ENCODE results near the gene EPHB1.

EPHB1 gene

GRCh38 chr3:135213822-135214221 is 418.8 kb downstream of the EPHB1 start:
- TF ChIP-seq Cebpa-rat (IDR thresholded peaks at IDR 0.05): no peak
- Histone ChIP-seq H3K4me2 (no peak overlapping the region), H3K4me3 (no peak overlapping the region)

GRCh38 chr3:135214400-135214799 is 419.3 kb downstream of the EPHB1 start:
- no peak overlapping the region for H3K4me2 ChIP-seq
- H3K27ac ChIP-seq: no peak overlapping the region
- H3K4me3 ChIP-seq: no peak overlapping the region
- no peak overlapping the region for H3K9ac ChIP-seq
- TF ChIP-seq Cebpa-rat (IDR thresholded peaks at IDR 0.05): no peak
- H3K4me1 ChIP-seq: no peaks in the 10 kb centered on the region
- H3K27me3 ChIP-seq: no peaks in the 10 kb centered on the region
- no peaks in the 10 kb centered on the region for H4K20me1 ChIP-seq
- H3K9me3 ChIP-seq: no peaks in the 10 kb centered on the region
- no peaks in the 10 kb centered on the region for H3K36me3 ChIP-seq

More at GRCh38 chr3:135213822-135214221, 418.8 kb downstream of the EPHB1 start:
- Histone ChIP-seq H3K36me3 (no peaks in the 10 kb centered on the region), H3K27ac (no peak overlapping the region), H3K9ac (no peak overlapping the region), H3K27me3 (no peaks in the 10 kb centered on the region), H3K9me3 (no peaks in the 10 kb centered on the region), H4K20me1 (no peaks in the 10 kb centered on the region), H3K4me1 (no peaks in the 10 kb centered on the region)

GRCh38 chr3:135215516-135215915 is 420.5 kb downstream of the EPHB1 start:
- Histone ChIP-seq H3K4me3 (no peak overlapping the region), H3K36me3 (no peaks in the 10 kb centered on the region), H3K9ac (no peak overlapping the region)

GRCh38 chr3:135216659-135217058 is 421.6 kb downstream of the EPHB1 start:
- Histone ChIP-seq H3K9ac (no peak overlapping the region), H3K9me3 (no peaks in the 10 kb centered on the region), H3K4me2 (no peak overlapping the region), H3K27ac (no peak overlapping the region), H3K4me1 (no peaks in the 10 kb centered on the region), H4K20me1 (no peaks in the 10 kb centered on the region), H3K27me3 (no peaks in the 10 kb centered on the region), H3K4me3 (no peak overlapping the region), H3K36me3 (no peaks in the 10 kb centered on the region)
- TF ChIP-seq Cebpa-rat (IDR thresholded peaks at IDR 0.05): no peak

More at GRCh38 chr3:135215516-135215915, 420.5 kb downstream of the EPHB1 start:
- Histone ChIP-seq H3K4me1 (no peaks in the 10 kb centered on the region), H3K27me3 (no peaks in the 10 kb centered on the region), H3K4me2 (no peak overlapping the region), H4K20me1 (no peaks in the 10 kb centered on the region), H3K27ac (no peak overlapping the region), H3K9me3 (no peaks in the 10 kb centered on the region)
- TF ChIP-seq Cebpa-rat (IDR thresholded peaks at IDR 0.05): no peak

- no peaks in the 10 kb centered on the region for H4K20me1 ChIP-seq
- no peaks in the 10 kb centered on the region for H3K36me3 ChIP-seq
- no peaks in the 10 kb centered on the region for H3K27me3 ChIP-seq
- no peaks in the 10 kb centered on the region for H3K9me3 ChIP-seq
- TF ChIP-seq Cebpa-rat (IDR thresholded peaks at IDR 0.05): no peak
- no peaks in the 10 kb centered on the region for H3K4me1 ChIP-seq
- H3K4me2 ChIP-seq: no peak overlapping the region
- H3K4me3 ChIP-seq: no peak overlapping the region
- no peak overlapping the region for H3K27ac ChIP-seq
- no peak overlapping the region for H3K9ac ChIP-seq
These were observed 422.7 kb downstream of the EPHB1 start for GRCh38 chr3:135217730-135218129.

- Histone ChIP-seq H3K4me2 (no peak overlapping the region), H4K20me1 (no peaks in the 10 kb centered on the region), H3K36me3 (no peaks in the 10 kb centered on the region), H3K27me3 (no peaks in the 10 kb centered on the region), H3K4me1 (no peaks in the 10 kb centered on the region), H3K9ac (no peak overlapping the region), H3K27ac (no peak overlapping the region), H3K9me3 (no peaks in the 10 kb centered on the region), H3K4me3 (no peak overlapping the region)
- no peak for TF ChIP-seq Cebpa-rat (IDR thresholded peaks at IDR 0.05)
These were observed 423.2 kb downstream of the EPHB1 start for GRCh38 chr3:135218304-135218703.

- Histone ChIP-seq H4K20me1 (no peaks in the 10 kb centered on the region), H3K27me3 (no peaks in the 10 kb centered on the region), H3K9ac (no peak overlapping the region), H3K4me2 (no peak overlapping the region), H3K9me3 (no peaks in the 10 kb centered on the region), H3K4me3 (no peak overlapping the region), H3K36me3 (no peaks in the 10 kb centered on the region), H3K27ac (no peak overlapping the region), H3K4me1 (no peaks in the 10 kb centered on the region)
- TF ChIP-seq Cebpa-rat (IDR thresholded peaks at IDR 0.05): no peak
These were observed 423.7 kb downstream of the EPHB1 start for GRCh38 chr3:135218782-135219181.

GRCh38 chr3:135224815-135225362 is 429.8 kb downstream of the EPHB1 start:
- peaks cover 13% of the 10 kb centered on the region for H3K4me1 ChIP-seq
- H3K9ac ChIP-seq: no peak overlapping the region
- H3K27ac ChIP-seq: no peak overlapping the region
- no peak for TF ChIP-seq Cebpa-rat (IDR thresholded peaks at IDR 0.05)
- H3K4me2 ChIP-seq: no peak overlapping the region
- H3K36me3 ChIP-seq: no peaks in the 10 kb centered on the region
- no peaks in the 10 kb centered on the region for H3K27me3 ChIP-seq
- H4K20me1 ChIP-seq: no peaks in the 10 kb centered on the region
- H3K4me3 ChIP-seq: no peak overlapping the region
- no peaks in the 10 kb centered on the region for H3K9me3 ChIP-seq

GRCh38 chr3:135226057-135226456 is 431.0 kb downstream of the EPHB1 start:
- H3K36me3 ChIP-seq: no peaks in the 10 kb centered on the region
- H3K9me3 ChIP-seq: peaks cover 4% of the 10 kb centered on the region; the same call in 1 of the 2 replicates
- H3K4me2 ChIP-seq: peak overlapping the region; percentile 50
- no peaks in the 10 kb centered on the region for H4K20me1 ChIP-seq
- no peak overlapping the region for H3K9ac ChIP-seq
- no peaks in the 10 kb centered on the region for H3K27me3 ChIP-seq
- no peak for TF ChIP-seq Cebpa-rat (IDR thresholded peaks at IDR 0.05)
- peaks cover 13% of the 10 kb centered on the region for H3K4me1 ChIP-seq
- no peak overlapping the region for H3K4me3 ChIP-seq
- H3K27ac ChIP-seq: no peak overlapping the region

GRCh38 chr3:135228201-135228600 is 433.1 kb downstream of the EPHB1 start:
- Histone ChIP-seq H3K9ac (no peak overlapping the region), H4K20me1 (no peaks in the 10 kb centered on the region), H3K27me3 (no peaks in the 10 kb centered on the region), H3K36me3 (no peaks in the 10 kb centered on the region), H3K4me3 (no peak overlapping the region), H3K9me3 (peaks cover 4% of the 10 kb centered on the region; the same call in 1 of the 2 replicates), H3K4me2 (no peak overlapping the region), H3K27ac (no peak overlapping the region), H3K4me1 (peaks cover 13% of the 10 kb centered on the region)
- no peak for TF ChIP-seq Cebpa-rat (IDR thresholded peaks at IDR 0.05)

GRCh38 chr3:135229018-135229495 is 434.0 kb downstream of the EPHB1 start:
- Histone ChIP-seq H3K4me3 (no peak overlapping the region), H3K9ac (no peak overlapping the region), H3K9me3 (peaks cover 12% of the 10 kb centered on the region), H3K27me3 (no peaks in the 10 kb centered on the region), H3K4me2 (no peak overlapping the region), H4K20me1 (no peaks in the 10 kb centered on the region), H3K4me1 (peaks cover 13% of the 10 kb centered on the region), H3K27ac (no peak overlapping the region), H3K36me3 (no peaks in the 10 kb centered on the region)
- TF ChIP-seq Cebpa-rat (IDR thresholded peaks at IDR 0.05): no peak

Measured in BLaER1 (cell line).